PC-3 (cell line): ENCODE measurements around the gene HDAC4. TPM values are rescaled to one million over a fixed set of nuclear protein-coding genes. Genes with fewer than 3 reads are reported as not detected.

Experiments
- ATAC-seq: fragments of 200-7000 bp; cut with Tn5 transposase; 2 replicates; pipeline ENCODE4 v1.9.1; 2020; ENCODE audit warnings: mild to moderate bottlenecking, moderate library complexity
- BruUV-seq: library from RNA; stranded (reverse); fragments of 400-500 nt; replicated peaks from 2 replicates; lab custom pipeline; 2021; lab: Mats Ljungman, UMichigan
- CTCF ChIA-PET: fragments of 300-600 bp; sonication (Branson Sonifier 250); formaldehyde crosslinking; loops from one replicate; lab custom pipeline; 2022; ENCODE audit warnings: antibody characterized with exemption; lab: Charles Lee
- POLR2A ChIA-PET: fragments of 300-600 bp; sonication (Branson Sonifier 250); formaldehyde crosslinking; loops from one replicate; lab custom pipeline; 2022; ENCODE audit warnings: antibody characterized with exemption; ENCODE audit not compliant: unreplicated experiment; lab: Charles Lee
- DNase-seq: peaks from one replicate; pipeline ENCODE4 v3.0.0-alpha.2; 2015
- H2AFZ ChIP-seq: fragments of 300-600 bp; sonication (generic); 2 replicates; pipeline ENCODE4 v1.6.0; 2016; ENCODE audit warnings: antibody characterized with exemption, low read length
- H3F3A ChIP-seq: fragments of 300-600 bp; sonication (generic); one replicate; pipeline ENCODE4 v1.6.0; 2017; ENCODE audit warnings: antibody characterized with exemption, low read length, control low read depth, mild to moderate bottlenecking; ENCODE audit not compliant: unreplicated experiment
- H3K27ac ChIP-seq: fragments of 300-600 bp; sonication (generic); 2 replicates; pipeline ENCODE4 v1.5.1; 2016; ENCODE audit warnings: mild to moderate bottlenecking, low read length
- H3K27me3 ChIP-seq: fragments of 300-600 bp; sonication (generic); 2 replicates; pipeline ENCODE4 v1.6.1; 2016; ENCODE audit warnings: low read length, mixed read lengths
- H3K36me3 ChIP-seq: fragments of 300-600 bp; sonication (generic); 2 replicates; pipeline ENCODE4 v1.6.1; 2016; ENCODE audit warnings: low read depth, mixed run types, low read length, mixed read lengths
- H3K4me1 ChIP-seq: fragments of 300-600 bp; sonication (generic); 2 replicates; pipeline ENCODE4 v1.5.1; 2016; ENCODE audit warnings: low read length; ENCODE audit not compliant: insufficient read depth
- H3K4me2 ChIP-seq: fragments of 300-600 bp; sonication (generic); 2 replicates; pipeline ENCODE4 v1.6.0; 2016; ENCODE audit warnings: low read length
- H3K4me3 ChIP-seq: fragments of 300-600 bp; sonication (generic); 2 replicates; pipeline ENCODE4 v1.5.1; 2016; ENCODE audit warnings: mild to moderate bottlenecking, low read length, mixed read lengths
- H3K79me2 ChIP-seq: fragments of 300-600 bp; sonication (generic); 2 replicates; pipeline ENCODE4 v1.6.1; 2017; ENCODE audit warnings: low read length, mixed read lengths
- H3K9ac ChIP-seq: fragments of 300-600 bp; sonication (generic); 2 replicates; pipeline ENCODE4 v1.6.0; 2016; ENCODE audit warnings: mild to moderate bottlenecking, low read length
- H3K9me2 ChIP-seq: fragments of 300-600 bp; sonication (generic); replicated peaks from 2 replicates; pipeline ENCODE4 v1.6.1; 2016; ENCODE audit warnings: mixed run types, low read length, mixed read lengths
- H3K9me3 ChIP-seq: fragments of 300-600 bp; sonication (generic); 2 replicates; pipeline ENCODE4 v1.6.1; 2016; ENCODE audit warnings: low read length, mixed read lengths
- H4K20me1 ChIP-seq: fragments of 300-600 bp; sonication (generic); 2 replicates; pipeline ENCODE4 v1.6.1; 2016; ENCODE audit warnings: low read length, mixed read lengths
- EZH2 ChIP-seq: fragments of 300-600 bp; sonication (generic); IDR thresholded peaks from one replicate; pipeline ENCODE4 v1.6.1; 2017; ENCODE audit warnings: antibody characterized with exemption, mild to moderate bottlenecking, low read length; ENCODE audit not compliant: unreplicated experiment
- EZH2phosphoT487 ChIP-seq: fragments of 300-600 bp; sonication (generic); IDR thresholded peaks from 2 replicates; pipeline ENCODE4 v1.6.1; 2018; ENCODE audit warnings: mild to moderate bottlenecking, antibody characterized with exemption, low read length, borderline replicate concordance
- intact Hi-C: fragments of 100-400 bp; cut with micrococcal nuclease; formaldehyde crosslinking; loops from 2 replicates; pipeline ENCODE4 v1.9.0; 2023
- total RNA-seq: library from RNA; depleted of rRNA; stranded (reverse); fragments of >200 nt; gene quantifications from 2 replicates; pipeline ENCODE4 v1.2.3, GENCODE V29; 2014
- TF ChIP-seq, protein P1 (sequence below): fragments of 300-600 bp; sonication (generic); conservative IDR thresholded peaks from 2 replicates; pipeline ENCODE4 v1.5.1; 2017; ENCODE audit warnings: antibody characterized with exemption, low read depth, mild to moderate bottlenecking, low read length

HDAC4 gene
- total RNA-seq, 1 experiment from 2014 or later, result 8.5 TPM

GRCh38 chr2:239018271-239019182, 382.3 kb downstream of the HDAC4 start:
- no TSS peak for BruUV-seq
- H2AFZ ChIP-seq, result no peak overlapping the region
- no peak overlapping the region for H3K4me3 ChIP-seq
- no peak overlapping the region for H3K27ac ChIP-seq
- CTCF ChIA-PET, result no interaction called here
- POLR2A ChIA-PET, result no interaction called here
- H3K36me3 ChIP-seq, result no peaks in the 10 kb centered on the region
- no peaks in the 10 kb centered on the region for H3K9me3 ChIP-seq
- no peaks in the 10 kb centered on the region for H3K27me3 ChIP-seq
- ATAC-seq (no peak), DNase-seq (no peak)
- H4K20me1 ChIP-seq, result no peaks in the 10 kb centered on the region
- intact Hi-C loops, result no loop called here
- H3K9me2 ChIP-seq, result no peaks in the 10 kb centered on the region
- H3K9ac ChIP-seq, result no peak overlapping the region
- no peaks in the 10 kb centered on the region for H3K79me2 ChIP-seq
- H3K4me1 ChIP-seq, result peaks cover under 1% of the 10 kb centered on the region; the same call in 1 of the 2 replicates
- TF ChIP-seq, protein P1, sequence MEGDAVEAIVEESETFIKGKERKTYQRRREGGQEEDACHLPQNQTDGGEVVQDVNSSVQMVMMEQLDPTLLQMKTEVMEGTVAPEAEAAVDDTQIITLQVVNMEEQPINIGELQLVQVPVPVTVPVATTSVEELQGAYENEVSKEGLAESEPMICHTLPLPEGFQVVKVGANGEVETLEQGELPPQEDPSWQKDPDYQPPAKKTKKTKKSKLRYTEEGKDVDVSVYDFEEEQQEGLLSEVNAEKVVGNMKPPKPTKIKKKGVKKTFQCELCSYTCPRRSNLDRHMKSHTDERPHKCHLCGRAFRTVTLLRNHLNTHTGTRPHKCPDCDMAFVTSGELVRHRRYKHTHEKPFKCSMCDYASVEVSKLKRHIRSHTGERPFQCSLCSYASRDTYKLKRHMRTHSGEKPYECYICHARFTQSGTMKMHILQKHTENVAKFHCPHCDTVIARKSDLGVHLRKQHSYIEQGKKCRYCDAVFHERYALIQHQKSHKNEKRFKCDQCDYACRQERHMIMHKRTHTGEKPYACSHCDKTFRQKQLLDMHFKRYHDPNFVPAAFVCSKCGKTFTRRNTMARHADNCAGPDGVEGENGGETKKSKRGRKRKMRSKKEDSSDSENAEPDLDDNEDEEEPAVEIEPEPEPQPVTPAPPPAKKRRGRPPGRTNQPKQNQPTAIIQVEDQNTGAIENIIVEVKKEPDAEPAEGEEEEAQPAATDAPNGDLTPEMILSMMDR, result no peak
- TF ChIP-seq EZH2phosphoT487 (no peak), EZH2 (no peak)
- no peak overlapping the region for H3K4me2 ChIP-seq
- H3F3A ChIP-seq, result no peaks in the 10 kb centered on the region

GRCh38 chr2:239017491-239018098, 383.2 kb downstream of the HDAC4 start:
- Histone ChIP-seq H3K4me3 (no peak overlapping the region), H3K9me3 (no peaks in the 10 kb centered on the region), H3K27ac (no peak overlapping the region), H3K79me2 (no peaks in the 10 kb centered on the region), H3K36me3 (no peaks in the 10 kb centered on the region), H3K4me1 (peaks cover 5% of the 10 kb centered on the region; the same call in 1 of the 2 replicates), H4K20me1 (no peaks in the 10 kb centered on the region), H3K9me2 (no peaks in the 10 kb centered on the region), H3K27me3 (no peaks in the 10 kb centered on the region), H3K9ac (no peak overlapping the region), H3F3A (no peaks in the 10 kb centered on the region), H3K4me2 (no peak overlapping the region), H2AFZ (no peak overlapping the region)
- ChIA-PET POLR2A (no interaction called here), CTCF (no interaction called here)
- no peak for DNase-seq
- no peak for ATAC-seq
- no TSS peak for BruUV-seq
- TF ChIP-seq EZH2 (no peak), EZH2phosphoT487 (no peak)
- TF ChIP-seq, protein P1, result no peak
- intact Hi-C loops, result no loop called here
